Prostate gland (tissue), 2 donors: ENCODE measurements around the gene TNFRSF6B.

Experiments
- POLR2AphosphoS5 ChIP-seq: sonication (generic); formaldehyde crosslinking; IDR thresholded peaks from one replicate; pipeline ENCODE4 v1.6.1; 2017; ENCODE audit warnings: antibody characterized with exemption
- TF ChIP-seq, protein P1 (sequence below), 4 experiments: fragments of 200-600 bp in 2 of 4; fragments of 450-650 bp in 2 of 4; sonication (generic) in 2 of 4; IDR thresholded peaks; 1 replicate in 3 of 4; 2 replicates in 1 of 4; pipeline ENCODE4 v1.5.1; 2016 to 2019; ENCODE audit warnings: antibody characterized with exemption in 4 of 4, mild to moderate bottlenecking in 2 of 4, moderate library complexity in 2 of 4

DNA sequence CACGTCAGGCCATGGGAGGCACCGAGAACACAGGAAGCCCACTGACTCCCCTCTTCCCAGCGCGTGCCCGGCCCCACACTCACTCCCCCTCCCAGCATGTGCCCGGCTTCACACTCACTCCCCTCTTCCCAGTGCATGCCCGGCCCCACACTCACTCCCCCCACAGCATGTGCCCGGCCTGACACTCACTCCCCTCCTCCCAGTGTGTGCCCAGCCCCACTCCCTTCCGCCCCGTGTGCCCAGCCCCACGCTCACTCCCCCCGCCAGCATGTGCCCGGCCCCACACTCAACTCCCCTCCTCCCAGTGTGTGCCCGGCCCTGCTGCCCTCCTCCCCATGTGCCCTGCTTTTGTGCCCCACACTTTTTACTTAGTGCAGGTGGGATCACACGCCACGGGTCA lies 28.6 kb upstream of the TNFRSF6B start:
- TF ChIP-seq, protein P1, sequence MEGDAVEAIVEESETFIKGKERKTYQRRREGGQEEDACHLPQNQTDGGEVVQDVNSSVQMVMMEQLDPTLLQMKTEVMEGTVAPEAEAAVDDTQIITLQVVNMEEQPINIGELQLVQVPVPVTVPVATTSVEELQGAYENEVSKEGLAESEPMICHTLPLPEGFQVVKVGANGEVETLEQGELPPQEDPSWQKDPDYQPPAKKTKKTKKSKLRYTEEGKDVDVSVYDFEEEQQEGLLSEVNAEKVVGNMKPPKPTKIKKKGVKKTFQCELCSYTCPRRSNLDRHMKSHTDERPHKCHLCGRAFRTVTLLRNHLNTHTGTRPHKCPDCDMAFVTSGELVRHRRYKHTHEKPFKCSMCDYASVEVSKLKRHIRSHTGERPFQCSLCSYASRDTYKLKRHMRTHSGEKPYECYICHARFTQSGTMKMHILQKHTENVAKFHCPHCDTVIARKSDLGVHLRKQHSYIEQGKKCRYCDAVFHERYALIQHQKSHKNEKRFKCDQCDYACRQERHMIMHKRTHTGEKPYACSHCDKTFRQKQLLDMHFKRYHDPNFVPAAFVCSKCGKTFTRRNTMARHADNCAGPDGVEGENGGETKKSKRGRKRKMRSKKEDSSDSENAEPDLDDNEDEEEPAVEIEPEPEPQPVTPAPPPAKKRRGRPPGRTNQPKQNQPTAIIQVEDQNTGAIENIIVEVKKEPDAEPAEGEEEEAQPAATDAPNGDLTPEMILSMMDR (IDR thresholded peaks at IDR 0.05): no peak
- TF ChIP-seq POLR2AphosphoS5: no peak
